Measurements from ENCODE around the gene MEX3D.

GRCh38 chr19:1569997-1570396 is 1.9 kb upstream of the MEX3D start:
- no peak for TF ChIP-seq POLR2A (IDR thresholded peaks at IDR 0.05; ENCODE audit: low read depth)
- TF ChIP-seq CTCF (IDR thresholded peaks at IDR 0.05) = no peak
- no peak for TF ChIP-seq EP300 (IDR thresholded peaks at IDR 0.05)

All from esophagus muscularis mucosa (tissue), 4 donors.